ENCODE measurements around the gene USP6NL. TPM values are rescaled to one million over a fixed set of nuclear protein-coding genes. Genes with fewer than 3 reads are reported as not detected.

The USP6NL gene
- total and polyA plus RNA-seq, 9 of the 15 experiments (the other 6 are each of a cell fraction or from before 2014, with no cell fraction given): 3.2 to 26.6 (median 19.8) TPM

DNA sequence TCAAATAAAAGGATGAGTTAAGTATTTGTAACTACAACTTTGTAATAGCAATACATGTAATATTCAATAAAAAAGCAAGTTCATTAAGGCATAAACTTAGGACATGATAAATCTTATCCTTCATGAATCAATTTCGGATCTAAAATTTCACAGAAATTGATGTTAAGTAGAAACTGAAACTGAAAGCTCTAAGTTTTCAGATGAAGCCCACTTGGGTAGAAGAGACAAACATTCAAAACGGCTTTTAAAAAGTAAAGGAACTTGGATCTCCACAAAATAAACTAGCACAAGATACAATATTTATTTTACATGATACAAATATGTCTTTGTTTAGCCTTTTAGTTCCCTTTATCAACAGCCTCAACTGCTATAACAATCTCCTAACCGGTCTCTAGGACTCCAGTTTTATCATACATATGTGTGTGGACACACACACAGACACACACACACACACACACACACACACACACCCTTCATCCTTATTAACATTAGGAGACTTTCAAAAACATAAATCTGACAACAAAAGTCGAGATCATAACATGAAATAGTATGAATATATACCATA is 83.7 kb downstream of the USP6NL start:
- TF ChIP-seq NFE2 (IDR thresholded peaks at IDR 0.05; ENCODE audit: low read depth) (no peak), EP400 (IDR thresholded peaks at IDR 0.05) (0 out of 2 replicates have a peak, but pooled peaks have one; percentile 22)
- no peak overlapping the region for H3K9ac ChIP-seq (ENCODE audit: insufficient read depth in 1 of 2, low read depth in 2 of 2, low read length in 2 of 2)
- no peak for ATAC-seq
- H3K9me1 ChIP-seq (ENCODE audit: control insufficient read depth, insufficient read depth, low read length): no peaks in the 10 kb centered on the region
- no peak overlapping the region for H3K4me2 ChIP-seq (ENCODE audit: insufficient read depth, low read length)
- peaks cover 55% of the 10 kb centered on the region for H3K79me2 ChIP-seq (ENCODE audit: control insufficient read depth, insufficient read depth, low read length)
- no TSS peak for BruUV-seq (replicated peaks)
- no peaks in the 10 kb centered on the region for H3K27me3 ChIP-seq (ENCODE audit: control insufficient read depth in 2 of 2, insufficient read depth in 2 of 2, low read length in 2 of 2)
- no peak overlapping the region for H2AFZ ChIP-seq (ENCODE audit: low read depth, low read length)
- in situ Hi-C loops (cut with MboI) (no loop called here), intact Hi-C loops (cut with micrococcal nuclease) (no loop called here)
- WGBS (ENCODE audit: insufficient coverage, low coverage, missing lambda C conversion rate): 58% methylated on average over 4 of the region's 4 CpGs
- H4K20me1 ChIP-seq (replicated peaks; ENCODE audit: control insufficient read depth, insufficient read depth, low read length): no peaks in the 10 kb centered on the region
- H3K36me3 ChIP-seq (ENCODE audit: control insufficient read depth, insufficient read depth, low read length): peaks cover 41% of the 10 kb centered on the region; the same call in 2 of the 3 replicates
- peaks cover 0 to 2% of the 10 kb centered on the region in 2 experiments; a peak in 1 of 5 replicates for H3K4me1 ChIP-seq (replicated peaks in 1 of 2; ENCODE audit: control insufficient read depth in 2 of 2, insufficient read depth in 2 of 2, low read length in 2 of 2)
- no peak overlapping the region for H3K4me3 ChIP-seq
- H3K27ac ChIP-seq (ENCODE audit: extremely low read depth, low read depth, low read length): no peak overlapping the region
- ChIA-PET POLR2A (no interaction called here), CTCF (ENCODE audit: low intra/inter-chr PET ratio) (no interaction called here)
- H3K9me3 ChIP-seq (replicated peaks; ENCODE audit: control insufficient read depth, insufficient read depth, low read depth, low read length): no peaks in the 10 kb centered on the region
- no peak for FAIRE-seq
- DNase-seq (ENCODE audit: extremely low read depth in 1 of 4, low spot score in 3 of 4): no peak

DNA sequence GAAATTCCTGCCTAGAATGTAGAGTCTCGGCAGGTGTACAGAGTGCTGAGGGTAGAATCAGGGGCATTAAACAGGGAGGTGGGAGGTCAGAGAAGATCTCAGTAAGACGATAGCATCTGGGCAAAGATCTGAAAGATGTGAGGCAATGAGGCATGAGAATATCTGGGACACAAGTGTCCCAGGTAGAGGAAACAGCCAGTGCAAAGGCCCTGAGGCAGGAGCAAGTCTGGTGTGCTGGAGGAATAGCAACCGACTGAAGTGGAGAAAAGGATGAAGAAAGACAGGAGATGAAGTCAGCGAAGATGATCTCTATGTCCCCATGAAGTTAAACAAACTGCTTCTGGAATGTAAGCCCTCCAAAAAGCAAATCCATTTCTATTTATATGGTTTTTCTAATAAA is 84.4 kb downstream of the USP6NL start:
- no TSS peak for BruUV-seq (replicated peaks)
- ATAC-seq (no peak), DNase-seq (ENCODE audit: extremely low read depth in 1 of 4, low spot score in 3 of 4) (no peak), FAIRE-seq (no peak)
- ChIA-PET POLR2A (no interaction called here), CTCF (ENCODE audit: low intra/inter-chr PET ratio) (no interaction called here)
- Histone ChIP-seq H4K20me1 (replicated peaks; ENCODE audit: control insufficient read depth, insufficient read depth, low read length) (no peaks in the 10 kb centered on the region), H3K27ac (ENCODE audit: extremely low read depth, low read depth, low read length) (no peak overlapping the region), H3K4me2 (ENCODE audit: insufficient read depth, low read length) (no peak overlapping the region), H3K9me3 (replicated peaks; ENCODE audit: control insufficient read depth, insufficient read depth, low read depth, low read length) (no peaks in the 10 kb centered on the region), H2AFZ (ENCODE audit: low read depth, low read length) (no peak overlapping the region), H3K9me1 (ENCODE audit: control insufficient read depth, insufficient read depth, low read length) (no peaks in the 10 kb centered on the region), H3K9ac (ENCODE audit: insufficient read depth in 1 of 2, low read depth in 2 of 2, low read length in 2 of 2) (no peak overlapping the region), H3K4me3 (no peak overlapping the region), H3K79me2 (ENCODE audit: control insufficient read depth, insufficient read depth, low read length) (peaks cover 48% of the 10 kb centered on the region), H3K4me1 (replicated peaks in 1 of 2; ENCODE audit: control insufficient read depth in 2 of 2, insufficient read depth in 2 of 2, low read length in 2 of 2) (peaks cover 0 to 2% of the 10 kb centered on the region in 2 experiments; a peak in 1 of 5 replicates), H3K27me3 (ENCODE audit: control insufficient read depth in 2 of 2, insufficient read depth in 2 of 2, low read length in 2 of 2) (no peaks in the 10 kb centered on the region), H3K36me3 (ENCODE audit: control insufficient read depth, insufficient read depth, low read length) (peaks cover 48% of the 10 kb centered on the region; the same call in 2 of the 3 replicates)
- TF ChIP-seq, protein P1, sequence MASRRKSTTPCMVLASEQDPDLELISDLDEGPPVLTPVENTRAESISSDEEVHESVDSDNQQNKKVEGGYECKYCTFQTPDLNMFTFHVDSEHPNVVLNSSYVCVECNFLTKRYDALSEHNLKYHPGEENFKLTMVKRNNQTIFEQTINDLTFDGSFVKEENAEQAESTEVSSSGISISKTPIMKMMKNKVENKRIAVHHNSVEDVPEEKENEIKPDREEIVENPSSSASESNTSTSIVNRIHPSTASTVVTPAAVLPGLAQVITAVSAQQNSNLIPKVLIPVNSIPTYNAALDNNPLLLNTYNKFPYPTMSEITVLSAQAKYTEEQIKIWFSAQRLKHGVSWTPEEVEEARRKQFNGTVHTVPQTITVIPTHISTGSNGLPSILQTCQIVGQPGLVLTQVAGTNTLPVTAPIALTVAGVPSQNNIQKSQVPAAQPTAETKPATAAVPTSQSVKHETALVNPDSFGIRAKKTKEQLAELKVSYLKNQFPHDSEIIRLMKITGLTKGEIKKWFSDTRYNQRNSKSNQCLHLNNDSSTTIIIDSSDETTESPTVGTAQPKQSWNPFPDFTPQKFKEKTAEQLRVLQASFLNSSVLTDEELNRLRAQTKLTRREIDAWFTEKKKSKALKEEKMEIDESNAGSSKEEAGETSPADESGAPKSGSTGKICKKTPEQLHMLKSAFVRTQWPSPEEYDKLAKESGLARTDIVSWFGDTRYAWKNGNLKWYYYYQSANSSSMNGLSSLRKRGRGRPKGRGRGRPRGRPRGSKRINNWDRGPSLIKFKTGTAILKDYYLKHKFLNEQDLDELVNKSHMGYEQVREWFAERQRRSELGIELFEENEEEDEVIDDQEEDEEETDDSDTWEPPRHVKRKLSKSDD (conservative IDR thresholded peaks at IDR 0.05; ENCODE audit: low read length): no peak
- TF ChIP-seq RBM25 (IDR thresholded peaks at IDR 0.05; ENCODE audit: low read depth, low read length, severe bottlenecking): peak; percentile 43
- in situ Hi-C loops (cut with MboI) (no loop called here), intact Hi-C loops (cut with micrococcal nuclease) (no loop called here)
- WGBS (ENCODE audit: insufficient coverage, low coverage, missing lambda C conversion rate): 96% methylated on average over 4 of the region's 4 CpGs
